RPMI7951 (cell line): ENCODE measurements around the gene RNF169. TPM values are rescaled to one million over a fixed set of nuclear protein-coding genes. Genes with fewer than 3 reads are reported as not detected.

Experiments used
- DNase-seq: peaks from one replicate; pipeline ENCODE4 v3.0.0-alpha.2; 2012; ENCODE audit warnings: low read depth
- total RNA-seq: library from RNA; depleted of rRNA; stranded (reverse); fragments of >200 nt; shearing (Covaris generic); gene quantifications from 2 replicates; pipeline ENCODE4 v1.2.3, GENCODE V29; 2014

RNF169 gene
- total RNA-seq, 1 experiment from 2014 or later, result 9.3 TPM

GRCh38 chr11:74769055-74769707 lies 20.5 kb downstream of the RNF169 start:
- no peak for DNase-seq

- no peak for DNase-seq
These were observed 21.8 kb downstream of the RNF169 start for GRCh38 chr11:74770456-74770855.

- no peak for DNase-seq
These were observed 22.5 kb downstream of the RNF169 start for GRCh38 chr11:74771139-74771538.

GRCh38 chr11:74773476-74773875 lies 24.8 kb downstream of the RNF169 start:
- no peak for DNase-seq

GRCh38 chr11:74775762-74776161 lies 27.1 kb downstream of the RNF169 start:
- no peak for DNase-seq

- no peak for DNase-seq
These were observed 27.9 kb downstream of the RNF169 start for GRCh38 chr11:74776546-74776945.

GRCh38 chr11:74777038-74777437 lies 28.4 kb downstream of the RNF169 start:
- no peak for DNase-seq

GRCh38 chr11:74777877-74778276 lies 29.2 kb downstream of the RNF169 start:
- no peak for DNase-seq

GRCh38 chr11:74778581-74778980 lies 29.9 kb downstream of the RNF169 start:
- DNase-seq, result no peak

GRCh38 chr11:74780248-74781005 lies 31.8 kb downstream of the RNF169 start:
- no peak for DNase-seq

- peak; percentile 26 for DNase-seq
These were observed 34.7 kb downstream of the RNF169 start for GRCh38 chr11:74783241-74783871.

- DNase-seq, result no peak
These were observed 35.6 kb downstream of the RNF169 start for GRCh38 chr11:74784234-74784633.

GRCh38 chr11:74784726-74785125 lies 36.1 kb downstream of the RNF169 start:
- no peak for DNase-seq

GRCh38 chr11:74786574-74786973 lies 37.9 kb downstream of the RNF169 start:
- DNase-seq, result no peak

GRCh38 chr11:74791333-74792100 lies 42.9 kb downstream of the RNF169 start:
- DNase-seq, result no peak

GRCh38 chr11:74806267-74806666 lies 57.6 kb downstream of the RNF169 start:
- DNase-seq, result no peak

GRCh38 chr11:74809801-74810200 lies 61.2 kb downstream of the RNF169 start:
- DNase-seq, result no peak

GRCh38 chr11:74815966-74816365 lies 67.3 kb downstream of the RNF169 start:
- DNase-seq, result no peak

- no peak for DNase-seq
These were observed 68.0 kb downstream of the RNF169 start for GRCh38 chr11:74816664-74817063.

- DNase-seq, result no peak
These were observed 69.8 kb downstream of the RNF169 start for GRCh38 chr11:74818283-74818946.

- no peak for DNase-seq
These were observed 70.8 kb downstream of the RNF169 start for GRCh38 chr11:74819400-74819799.

- DNase-seq, result peak; percentile 60
These were observed 72.1 kb downstream of the RNF169 start for GRCh38 chr11:74820763-74821162.
